Activated naive CD8-positive, alpha-beta T cell treated with anti-CD3 and anti-CD28 coated beads, Interleukin-2, amount 50 U/mL, for 24 hours (primary cell): Measurements from ENCODE around the gene ELOF1.
A peak's percentile ranks its signal among the peaks of the same experiment; 100 is the strongest.
"Not testable (repeated sequence)": the region's sequence is repeated elsewhere in the genome, so short reads cannot be mapped to it uniquely, and the experiment has no call there.

ENCODE experiments used
- ATAC-seq: fragments of 150-1000 bp; cut with Tn5 transposase; one replicate; pipeline ENCODE4 v1.10.0; 2021
- DNase-seq: peaks from one replicate; pipeline ENCODE4 v3.0.0; 2021
- H3K27ac Mint-ChIP-seq: one replicate; pipeline ENCODE4 v1.8.0; 2021; ENCODE audit warnings: mild to moderate bottlenecking, mixed read lengths
- H3K27me3 Mint-ChIP-seq: one replicate; pipeline ENCODE4 v1.8.0; 2021; ENCODE audit warnings: mixed read lengths
- H3K36me3 Mint-ChIP-seq: one replicate; pipeline ENCODE4 v1.8.0; 2021; ENCODE audit warnings: low read depth, mixed read lengths
- H3K4me1 Mint-ChIP-seq: one replicate; pipeline ENCODE4 v1.8.0; 2021; ENCODE audit warnings: mixed read lengths
- H3K4me3 Mint-ChIP-seq: one replicate; pipeline ENCODE4 v1.8.0; 2021; ENCODE audit warnings: mild to moderate bottlenecking, moderate library complexity, mixed read lengths
- H3K9me3 Mint-ChIP-seq: one replicate; pipeline ENCODE4 v1.8.0; 2021; ENCODE audit warnings: mixed read lengths

Gene ELOF1

GRCh38 chr19:11578258-11579142 lies 19.5 kb upstream of the ELOF1 start:
- ATAC-seq (no peak), DNase-seq (peak; percentile 42)
- no peak overlapping the region for H3K27ac Mint-ChIP-seq
- H3K9me3 Mint-ChIP-seq: no peaks in the 10 kb centered on the region
- H3K4me3 Mint-ChIP-seq: peak overlapping the region; percentile 68
- no peaks in the 10 kb centered on the region for H3K36me3 Mint-ChIP-seq
- H3K27me3 Mint-ChIP-seq: no peaks in the 10 kb centered on the region
- H3K4me1 Mint-ChIP-seq: peaks cover 45% of the 10 kb centered on the region

GRCh38 chr19:11577451-11578257 lies 18.6 kb upstream of the ELOF1 start, which contains the start of gene ACP5:
Gene ACP5, minus strand, starts transcription at chr19:11577645. Its CDS starts 328 bp downstream, at chr19:11577317.
- H3K4me3 Mint-ChIP-seq: peak within 1 kb of the TSS; percentile 63
- no peaks in the 10 kb centered on the region for H3K36me3 Mint-ChIP-seq
- DNase-seq (no peak), ATAC-seq (no peak)
- no peaks in the 10 kb centered on the region for H3K9me3 Mint-ChIP-seq
- H3K27ac Mint-ChIP-seq: no peak within 1 kb of the TSS
- peaks cover 42% of the 10 kb centered on the region for H3K4me1 Mint-ChIP-seq
- no peaks in the 10 kb centered on the region for H3K27me3 Mint-ChIP-seq

DNA sequence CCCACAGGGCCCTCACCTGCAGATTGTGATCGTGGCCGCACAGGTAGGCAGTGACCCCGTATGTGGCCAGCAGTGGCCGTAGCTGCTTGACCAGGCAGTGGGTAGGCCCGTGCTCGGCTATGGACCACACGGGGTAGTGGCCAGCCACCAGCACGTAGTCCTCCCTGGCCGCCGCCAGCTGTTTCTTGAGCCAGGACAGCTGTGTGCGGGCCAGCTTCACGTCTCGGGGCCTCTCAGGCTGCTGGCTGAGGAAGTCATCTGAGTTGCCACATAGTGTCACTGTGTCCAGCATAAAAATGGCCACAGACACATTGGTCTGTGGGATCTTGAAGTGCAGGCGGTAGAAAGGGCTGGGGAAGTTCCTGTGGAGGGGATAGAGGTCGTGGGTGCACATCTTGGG lies 17.2 kb upstream of the ELOF1 start:
- no peaks in the 10 kb centered on the region for H3K27me3 Mint-ChIP-seq
- no peaks in the 10 kb centered on the region for H3K9me3 Mint-ChIP-seq
- ATAC-seq: no peak
- DNase-seq: no peak
- H3K4me3 Mint-ChIP-seq: no peak overlapping the region
- no peak overlapping the region for H3K27ac Mint-ChIP-seq
- H3K4me1 Mint-ChIP-seq: peaks cover 30% of the 10 kb centered on the region
- no peaks in the 10 kb centered on the region for H3K36me3 Mint-ChIP-seq

GRCh38 chr19:11574689-11575088 lies 15.7 kb upstream of the ELOF1 start:
- DNase-seq: peak; percentile 29
- Mint-ChIP-seq H3K4me1 (peaks cover 25% of the 10 kb centered on the region), H3K9me3 (no peaks in the 10 kb centered on the region), H3K27me3 (no peaks in the 10 kb centered on the region), H3K4me3 (no peak overlapping the region), H3K36me3 (no peaks in the 10 kb centered on the region), H3K27ac (peak overlapping the region; percentile 18)
- peak; percentile 57 for ATAC-seq

DNA sequence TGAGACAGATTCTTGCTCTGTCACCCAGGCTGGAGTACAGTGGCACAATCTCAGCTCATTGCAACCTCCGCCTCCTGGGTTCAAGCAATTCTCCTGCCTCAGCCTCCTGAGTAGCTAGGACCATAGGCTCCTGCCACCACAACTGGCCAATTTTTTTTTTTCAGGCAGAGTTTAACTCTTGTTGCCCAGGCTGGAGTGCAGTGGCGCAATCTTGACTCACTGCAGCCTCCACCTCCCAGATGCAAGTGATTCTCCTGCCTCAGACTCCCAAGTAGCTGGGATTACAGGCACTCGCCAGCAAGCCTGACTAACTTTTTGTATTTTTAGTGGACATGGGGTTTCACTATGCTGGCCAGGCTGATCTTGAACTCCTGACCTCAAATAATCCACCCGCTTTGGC lies 14.7 kb upstream of the ELOF1 start:
- H3K9me3 Mint-ChIP-seq, H3K36me3 Mint-ChIP-seq, DNase-seq, H3K4me3 Mint-ChIP-seq, ATAC-seq, H3K27ac Mint-ChIP-seq, H3K27me3 Mint-ChIP-seq: not testable (repeated sequence)
- peaks cover 22% of the 10 kb centered on the region for H3K4me1 Mint-ChIP-seq

DNA sequence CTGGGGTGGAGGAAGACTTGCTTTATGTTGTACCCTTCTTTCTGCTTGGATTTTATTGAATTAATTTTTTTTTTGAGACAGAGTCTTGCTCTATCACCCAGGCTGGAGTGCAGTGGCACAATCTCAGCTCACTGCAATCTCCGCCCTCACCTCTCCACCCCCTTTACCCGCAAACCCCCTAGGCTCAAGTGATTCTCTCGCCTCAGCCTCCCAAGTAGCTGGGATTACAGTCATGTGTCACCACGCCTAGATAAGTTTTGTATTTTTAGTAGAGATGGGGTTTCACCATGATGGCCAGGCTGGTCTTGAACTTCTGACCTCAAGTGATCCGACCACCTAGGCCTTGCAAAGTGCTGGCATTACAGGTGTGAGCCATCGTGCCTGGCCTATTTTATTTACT lies 14.3 kb upstream of the ELOF1 start:
- peaks cover 26% of the 10 kb centered on the region for H3K4me1 Mint-ChIP-seq
- DNase-seq, H3K4me3 Mint-ChIP-seq, H3K9me3 Mint-ChIP-seq, H3K27me3 Mint-ChIP-seq, ATAC-seq, H3K27ac Mint-ChIP-seq, H3K36me3 Mint-ChIP-seq: not testable (repeated sequence)

GRCh38 chr19:11570039-11570462 lies 11.0 kb upstream of the ELOF1 start:
- Mint-ChIP-seq H3K36me3 (no peaks in the 10 kb centered on the region), H3K27me3 (no peaks in the 10 kb centered on the region), H3K9me3 (no peaks in the 10 kb centered on the region), H3K4me1 (peaks cover 26% of the 10 kb centered on the region), H3K27ac (no peak overlapping the region), H3K4me3 (no peak overlapping the region)
- DNase-seq (no peak), ATAC-seq (no peak)

DNA sequence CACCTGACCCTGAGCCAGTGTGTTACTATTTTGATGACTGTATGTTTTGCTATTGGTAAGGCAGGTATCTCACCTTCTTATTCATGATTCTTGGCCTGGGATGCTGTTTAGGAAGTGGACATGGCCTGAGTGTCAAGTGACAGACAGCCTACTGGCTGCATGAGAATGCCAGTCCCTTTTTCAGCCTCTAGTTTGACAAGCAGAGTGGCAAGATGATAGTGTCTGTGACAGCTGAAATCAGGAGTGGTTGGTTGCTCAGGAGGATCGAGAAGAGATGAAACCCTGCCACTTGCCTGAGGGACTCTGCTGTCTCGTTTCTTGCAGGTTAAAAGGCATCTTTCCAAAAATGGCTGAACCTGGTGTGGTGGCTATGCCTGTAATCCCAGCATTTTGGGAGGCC lies 7.1 kb upstream of the ELOF1 start:
- H3K27ac Mint-ChIP-seq: no peak overlapping the region
- H3K4me1 Mint-ChIP-seq: peaks cover 24% of the 10 kb centered on the region
- no peak overlapping the region for H3K4me3 Mint-ChIP-seq
- ATAC-seq (no peak), DNase-seq (no peak)
- no peaks in the 10 kb centered on the region for H3K27me3 Mint-ChIP-seq
- no peaks in the 10 kb centered on the region for H3K9me3 Mint-ChIP-seq
- H3K36me3 Mint-ChIP-seq: peaks cover 2% of the 10 kb centered on the region

GRCh38 chr19:11565649-11565980 lies 6.6 kb upstream of the ELOF1 start:
- not testable (repeated sequence) for H3K27me3 Mint-ChIP-seq, ATAC-seq, H3K27ac Mint-ChIP-seq, H3K4me3 Mint-ChIP-seq, DNase-seq, H3K9me3 Mint-ChIP-seq, H3K36me3 Mint-ChIP-seq
- H3K4me1 Mint-ChIP-seq: peaks cover 27% of the 10 kb centered on the region

DNA sequence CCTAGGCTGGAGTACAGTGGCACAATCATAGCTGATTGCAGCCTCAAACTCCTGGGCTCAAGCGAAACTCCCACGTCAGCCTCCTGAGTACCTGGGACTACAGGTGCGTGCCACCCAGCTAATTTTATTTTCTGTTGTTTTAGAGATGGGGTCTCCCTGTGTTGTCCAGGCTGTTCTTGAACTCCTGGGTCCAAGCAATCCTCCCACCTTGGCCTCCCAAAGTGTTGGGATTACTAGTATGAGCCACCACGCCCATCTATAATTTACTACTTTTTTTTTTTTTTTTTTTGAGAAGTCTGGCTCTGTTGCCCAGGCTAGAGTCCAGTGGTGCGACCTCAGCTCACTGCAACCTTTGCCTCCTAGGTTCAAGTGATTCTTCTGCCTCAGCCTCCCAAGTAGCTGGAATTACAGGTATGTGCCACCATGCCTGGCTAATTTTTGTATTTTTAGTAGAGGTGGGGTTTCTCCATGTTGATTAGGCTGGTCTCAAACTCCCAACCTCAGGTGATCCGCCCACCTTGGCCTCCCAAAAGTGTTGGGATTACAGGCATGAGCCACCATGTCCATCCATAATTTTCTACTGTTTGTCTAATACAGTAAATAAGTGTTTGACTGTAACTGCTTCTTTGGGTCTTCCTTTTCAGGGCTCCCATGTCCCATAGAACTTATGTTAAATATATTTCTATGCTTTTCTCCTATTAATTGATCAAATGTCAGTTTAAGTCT lies 5.2 kb upstream of the ELOF1 start:
- not testable (repeated sequence) for H3K4me3 Mint-ChIP-seq, H3K9me3 Mint-ChIP-seq, H3K27me3 Mint-ChIP-seq, DNase-seq, H3K27ac Mint-ChIP-seq, H3K36me3 Mint-ChIP-seq, ATAC-seq
- H3K4me1 Mint-ChIP-seq: peaks cover 29% of the 10 kb centered on the region

GRCh38 chr19:11563532-11563931 lies 4.5 kb upstream of the ELOF1 start:
- Mint-ChIP-seq H3K4me1 (peaks cover 30% of the 10 kb centered on the region), H3K9me3 (no peaks in the 10 kb centered on the region), H3K27ac (peak overlapping the region; percentile 31), H3K4me3 (no peak overlapping the region), H3K27me3 (no peaks in the 10 kb centered on the region), H3K36me3 (peaks cover 5% of the 10 kb centered on the region)
- no peak for DNase-seq
- no peak for ATAC-seq

DNA sequence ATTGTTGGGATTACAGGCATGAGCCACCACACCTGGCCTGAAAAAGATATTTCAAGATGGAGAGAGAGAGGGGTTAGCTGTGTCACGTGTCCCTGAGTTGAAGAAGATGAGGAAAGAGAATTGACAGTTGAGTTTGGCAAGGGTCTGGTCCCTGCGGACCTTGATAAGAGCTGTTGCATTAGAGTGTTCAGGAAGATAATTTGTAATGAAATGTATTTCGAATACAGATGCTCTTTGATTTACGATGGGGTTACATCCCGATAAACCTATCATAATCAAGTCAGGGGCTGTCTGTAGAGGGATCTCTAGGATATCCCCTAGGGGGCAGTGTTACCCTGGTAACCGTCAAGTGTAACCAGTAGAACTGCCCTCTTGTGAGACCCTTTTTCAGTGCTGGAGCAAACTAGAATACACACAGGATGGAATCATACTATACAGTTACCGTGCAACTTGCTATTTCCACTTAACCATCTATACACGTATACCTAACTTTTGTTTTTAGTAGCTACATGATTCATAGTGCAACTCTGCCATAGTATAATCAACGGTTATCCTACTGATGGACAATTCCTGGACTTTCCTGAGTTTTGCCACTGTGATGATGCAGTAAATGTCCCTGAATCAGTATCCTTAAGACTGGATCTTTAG lies 1.5 kb upstream of the ELOF1 start:
- Mint-ChIP-seq H3K27me3 (no peaks in the 10 kb centered on the region), H3K36me3 (peaks cover 10% of the 10 kb centered on the region), H3K27ac (peak overlapping the region; percentile 86), H3K4me1 (peaks cover 42% of the 10 kb centered on the region), H3K9me3 (no peaks in the 10 kb centered on the region), H3K4me3 (peak overlapping the region; percentile 92)
- ATAC-seq: peak; percentile 69
- peak; percentile 71 for DNase-seq

DNA sequence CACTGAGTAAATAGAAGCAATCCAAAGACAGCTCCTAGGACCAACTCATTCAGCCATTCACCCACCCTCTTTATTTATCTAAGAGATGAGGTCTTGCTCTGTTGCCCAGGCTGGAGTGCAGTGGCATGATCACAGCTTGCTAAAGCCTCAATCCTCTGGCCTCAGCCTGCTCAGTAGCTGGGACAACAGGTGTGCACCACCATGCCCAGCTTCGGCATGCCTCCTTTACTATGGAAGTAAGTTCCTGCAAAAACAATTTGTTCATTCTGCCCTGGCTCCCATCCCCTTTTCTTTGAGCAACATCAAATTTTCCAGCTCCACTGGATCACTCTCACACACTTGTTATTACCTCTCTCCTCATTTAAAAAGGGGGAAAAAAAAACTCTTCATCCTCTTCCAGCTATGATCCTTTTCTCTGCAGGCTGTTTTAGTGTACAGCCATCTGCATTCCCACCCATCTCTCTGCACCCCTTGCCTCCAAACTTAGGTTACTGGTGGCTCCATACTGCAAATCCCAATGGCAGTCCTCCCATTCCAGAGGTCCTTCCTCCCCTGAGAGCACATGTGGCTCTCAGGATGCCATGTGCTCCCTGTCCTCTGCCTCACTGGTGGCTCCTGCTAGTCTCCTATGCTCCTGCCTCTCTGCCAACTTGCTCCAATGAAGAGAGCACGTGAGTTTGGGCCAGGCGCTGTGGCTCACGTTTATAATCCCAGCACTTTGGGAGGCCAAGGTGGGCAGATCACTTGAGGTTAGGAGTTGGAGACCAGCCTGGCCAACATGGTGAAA lies 2.2 kb downstream of the ELOF1 start:
- Mint-ChIP-seq H3K9me3 (no peaks in the 10 kb centered on the region), H3K27me3 (no peaks in the 10 kb centered on the region), H3K36me3 (peaks cover 14% of the 10 kb centered on the region), H3K4me3 (peak overlapping the region; percentile 92), H3K27ac (peak overlapping the region; percentile 63), H3K4me1 (peaks cover 48% of the 10 kb centered on the region)
- DNase-seq: no peak
- no peak for ATAC-seq
